ENCODE results near the gene GLRA1.

GRCh38 chr5:151880324-151880723 lies 44.3 kb downstream of the GLRA1 start:
- TF ChIP-seq, protein P1, sequence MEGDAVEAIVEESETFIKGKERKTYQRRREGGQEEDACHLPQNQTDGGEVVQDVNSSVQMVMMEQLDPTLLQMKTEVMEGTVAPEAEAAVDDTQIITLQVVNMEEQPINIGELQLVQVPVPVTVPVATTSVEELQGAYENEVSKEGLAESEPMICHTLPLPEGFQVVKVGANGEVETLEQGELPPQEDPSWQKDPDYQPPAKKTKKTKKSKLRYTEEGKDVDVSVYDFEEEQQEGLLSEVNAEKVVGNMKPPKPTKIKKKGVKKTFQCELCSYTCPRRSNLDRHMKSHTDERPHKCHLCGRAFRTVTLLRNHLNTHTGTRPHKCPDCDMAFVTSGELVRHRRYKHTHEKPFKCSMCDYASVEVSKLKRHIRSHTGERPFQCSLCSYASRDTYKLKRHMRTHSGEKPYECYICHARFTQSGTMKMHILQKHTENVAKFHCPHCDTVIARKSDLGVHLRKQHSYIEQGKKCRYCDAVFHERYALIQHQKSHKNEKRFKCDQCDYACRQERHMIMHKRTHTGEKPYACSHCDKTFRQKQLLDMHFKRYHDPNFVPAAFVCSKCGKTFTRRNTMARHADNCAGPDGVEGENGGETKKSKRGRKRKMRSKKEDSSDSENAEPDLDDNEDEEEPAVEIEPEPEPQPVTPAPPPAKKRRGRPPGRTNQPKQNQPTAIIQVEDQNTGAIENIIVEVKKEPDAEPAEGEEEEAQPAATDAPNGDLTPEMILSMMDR (IDR thresholded peaks at IDR 0.05; ENCODE audit: low read depth, low read length) = no peak
- TF ChIP-seq MYC (IDR thresholded peaks at IDR 0.05; ENCODE audit: low read depth, low read length) = no peak
